DOHH2 (cell line): ENCODE results near the gene ZNF48.
A peak's percentile ranks its signal among the peaks of the same experiment; 100 is the strongest.

Source experiments
- H3F3A ChIP-seq: fragments of 200-600 bp; sonication (generic), shearing (Covaris generic); 2 replicates; pipeline ENCODE4 v1.6.0; 2016; ENCODE audit warnings: antibody characterized with exemption, mild to moderate bottlenecking; ENCODE audit not compliant: control insufficient read depth, insufficient read depth
- H3K27ac ChIP-seq: fragments of 200-600 bp; sonication (generic); 2 replicates; pipeline ENCODE4 v1.5.1; 2014; ENCODE audit warnings: low read depth, mild to moderate bottlenecking, low read length, moderate library complexity
- H3K27me3 ChIP-seq: fragments of 200-600 bp; sonication (generic); 2 replicates; pipeline ENCODE4 v1.6.1; 2014; ENCODE audit warnings: mild to moderate bottlenecking, low read length, mixed read lengths; ENCODE audit not compliant: control insufficient read depth
- H3K36me3 ChIP-seq: fragments of 200-600 bp; sonication (generic); 2 replicates; pipeline ENCODE4 v1.6.1; 2014; ENCODE audit warnings: mild to moderate bottlenecking, low read length, moderate library complexity, mixed read lengths; ENCODE audit not compliant: control insufficient read depth
- H3K4me1 ChIP-seq: fragments of 200-600 bp; sonication (generic); 2 replicates; pipeline ENCODE4 v1.6.1; 2014; ENCODE audit warnings: mild to moderate bottlenecking, low read length, mixed read lengths; ENCODE audit not compliant: control insufficient read depth
- H3K4me2 ChIP-seq: fragments of 200-600 bp; sonication (generic); 2 replicates; pipeline ENCODE4 v1.6.0; 2014; ENCODE audit warnings: mild to moderate bottlenecking, low read length, moderate library complexity
- H3K4me3 ChIP-seq: fragments of 200-600 bp; sonication (generic); 2 replicates; pipeline ENCODE4 v1.5.1; 2014; ENCODE audit warnings: mild to moderate bottlenecking, low read length, mixed read lengths
- H3K79me2 ChIP-seq: fragments of 200-600 bp; sonication (generic); 2 replicates; pipeline ENCODE4 v1.6.1; 2014; ENCODE audit warnings: mild to moderate bottlenecking, low read length, mixed read lengths; ENCODE audit not compliant: control insufficient read depth
- H3K9me2 ChIP-seq: fragments of 200-600 bp; sonication (generic); replicated peaks from 2 replicates; pipeline ENCODE4 v1.6.1; 2014; ENCODE audit warnings: mild to moderate bottlenecking, low read length, mixed read lengths; ENCODE audit not compliant: control insufficient read depth
- H3K9me3 ChIP-seq: fragments of 200-600 bp; sonication (generic); 2 replicates; pipeline ENCODE4 v1.6.1; 2014; ENCODE audit warnings: antibody characterized with exemption, low read length, mixed read lengths; ENCODE audit not compliant: control insufficient read depth, insufficient read depth
- H4K20me1 ChIP-seq: fragments of 200-600 bp; sonication (generic); 2 replicates; pipeline ENCODE4 v1.6.0; 2014; ENCODE audit warnings: low read depth, mild to moderate bottlenecking, antibody characterized with exemption, low read length, moderate library complexity; ENCODE audit not compliant: control insufficient read depth, insufficient read depth
- EZH2phosphoT487 ChIP-seq: fragments of 200-600 bp; sonication (generic); IDR thresholded peaks from 2 replicates; pipeline ENCODE4 v1.6.1; 2017; ENCODE audit warnings: borderline replicate concordance, mild to moderate bottlenecking, antibody characterized with exemption, low read length, moderate library complexity, mixed read lengths
- TF ChIP-seq, protein P1 (sequence below): fragments of 200-600 bp; sonication (generic); IDR thresholded peaks from one replicate; pipeline ENCODE4 v1.5.1; 2014; ENCODE audit warnings: antibody characterized with exemption, mild to moderate bottlenecking, low read depth, low read length; ENCODE audit not compliant: poor library complexity, severe bottlenecking

ZNF48 gene

DNA sequence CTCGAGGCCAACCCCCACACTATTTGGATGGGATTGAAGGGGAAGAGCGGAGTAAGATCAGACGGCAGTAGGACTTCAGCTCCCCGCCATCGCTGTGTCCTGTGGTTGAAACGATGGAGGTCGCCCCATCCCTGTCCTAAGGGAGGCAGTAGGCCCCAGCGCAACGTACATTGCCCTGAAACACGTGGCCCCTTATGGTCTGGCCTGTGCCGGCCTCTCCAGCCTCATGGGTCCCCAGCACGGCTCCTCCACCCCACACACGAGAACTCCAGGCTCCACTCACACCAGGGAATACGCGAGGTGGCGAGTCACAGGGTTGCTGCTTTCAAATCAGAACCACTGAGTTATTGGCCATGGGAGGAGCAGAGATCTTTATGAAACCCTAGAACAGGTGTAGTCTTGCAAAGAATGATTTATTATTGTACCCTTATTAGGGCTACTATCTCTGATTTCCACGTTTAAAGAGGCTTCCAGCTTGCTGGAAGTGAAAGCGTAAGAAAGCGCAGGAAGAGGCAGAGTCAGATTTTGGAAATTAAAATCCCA is 35.3 kb downstream of the ZNF48 start:
- TF ChIP-seq, protein P1, sequence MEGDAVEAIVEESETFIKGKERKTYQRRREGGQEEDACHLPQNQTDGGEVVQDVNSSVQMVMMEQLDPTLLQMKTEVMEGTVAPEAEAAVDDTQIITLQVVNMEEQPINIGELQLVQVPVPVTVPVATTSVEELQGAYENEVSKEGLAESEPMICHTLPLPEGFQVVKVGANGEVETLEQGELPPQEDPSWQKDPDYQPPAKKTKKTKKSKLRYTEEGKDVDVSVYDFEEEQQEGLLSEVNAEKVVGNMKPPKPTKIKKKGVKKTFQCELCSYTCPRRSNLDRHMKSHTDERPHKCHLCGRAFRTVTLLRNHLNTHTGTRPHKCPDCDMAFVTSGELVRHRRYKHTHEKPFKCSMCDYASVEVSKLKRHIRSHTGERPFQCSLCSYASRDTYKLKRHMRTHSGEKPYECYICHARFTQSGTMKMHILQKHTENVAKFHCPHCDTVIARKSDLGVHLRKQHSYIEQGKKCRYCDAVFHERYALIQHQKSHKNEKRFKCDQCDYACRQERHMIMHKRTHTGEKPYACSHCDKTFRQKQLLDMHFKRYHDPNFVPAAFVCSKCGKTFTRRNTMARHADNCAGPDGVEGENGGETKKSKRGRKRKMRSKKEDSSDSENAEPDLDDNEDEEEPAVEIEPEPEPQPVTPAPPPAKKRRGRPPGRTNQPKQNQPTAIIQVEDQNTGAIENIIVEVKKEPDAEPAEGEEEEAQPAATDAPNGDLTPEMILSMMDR = peak; percentile 4
- TF ChIP-seq EZH2phosphoT487 = no peak
- no peaks in the 10 kb centered on the region for H3F3A ChIP-seq
- peak overlapping the region; percentile 37 for H3K27ac ChIP-seq

DNA sequence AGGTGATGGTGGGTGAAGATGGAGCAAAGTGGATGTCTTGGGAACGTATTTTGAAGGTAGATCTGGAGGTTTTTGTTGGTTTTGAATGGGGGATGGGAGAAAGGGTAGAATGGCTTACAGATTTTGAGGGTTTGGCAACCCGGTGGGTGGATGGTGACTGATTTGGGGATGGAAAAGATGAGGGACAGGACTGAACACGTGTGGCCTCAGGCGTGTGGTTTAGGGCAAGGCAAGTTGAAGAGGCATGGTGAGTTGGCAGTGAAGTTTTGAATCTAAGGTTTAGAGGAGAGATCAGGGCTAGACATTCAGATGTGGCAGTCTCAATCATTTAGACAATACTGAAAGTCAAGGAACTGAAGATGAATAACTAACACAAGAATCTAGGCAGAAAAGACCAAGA is 39.6 kb downstream of the ZNF48 start:
- Histone ChIP-seq H3K4me1 (peaks cover 22% of the 10 kb centered on the region), H3K79me2 (peaks cover 7% of the 10 kb centered on the region), H3K4me2 (no peak overlapping the region), H3K36me3 (no peaks in the 10 kb centered on the region; the same call in 1 of the 2 replicates), H3K27me3 (no peaks in the 10 kb centered on the region), H3K27ac (no peak overlapping the region), H3K9me3 (no peaks in the 10 kb centered on the region), H3F3A (0 out of 2 replicates have a peak, but pooled peaks cover 2% of the 10 kb centered on the region), H3K4me3 (no peak overlapping the region), H4K20me1 (no peaks in the 10 kb centered on the region), H3K9me2 (no peaks in the 10 kb centered on the region)
- TF ChIP-seq, protein P1 = no peak
- TF ChIP-seq EZH2phosphoT487 = no peak

More for the DNA sequence above, 35.3 kb downstream of the ZNF48 start:
- Histone ChIP-seq H3K9me2 (no peaks in the 10 kb centered on the region), H3K27me3 (no peaks in the 10 kb centered on the region), H4K20me1 (peaks cover 13% of the 10 kb centered on the region; the same call in 1 of the 2 replicates), H3K79me2 (peaks cover 49% of the 10 kb centered on the region), H3K4me1 (peaks cover 26% of the 10 kb centered on the region), H3K9me3 (no peaks in the 10 kb centered on the region), H3K36me3 (peaks cover 37% of the 10 kb centered on the region), H3K4me2 (peak overlapping the region; percentile 53), H3K4me3 (peak overlapping the region; percentile 43)

- Histone ChIP-seq H4K20me1 (no peaks in the 10 kb centered on the region), H3K4me1 (peaks cover 27% of the 10 kb centered on the region), H3K27ac (no peak overlapping the region), H3K9me2 (no peaks in the 10 kb centered on the region), H3K36me3 (peaks cover 2% of the 10 kb centered on the region; the same call in 1 of the 2 replicates), H3K27me3 (no peaks in the 10 kb centered on the region), H3K9me3 (no peaks in the 10 kb centered on the region), H3K4me3 (no peak overlapping the region), H3F3A (peaks cover 12% of the 10 kb centered on the region), H3K4me2 (no peak overlapping the region), H3K79me2 (peaks cover 4% of the 10 kb centered on the region)
- TF ChIP-seq, protein P1 = no peak
- no peak for TF ChIP-seq EZH2phosphoT487
These were observed 42.4 kb downstream of the ZNF48 start for GRCh38 chr16:30437511-30438046.
